Activated CD4-positive, alpha-beta T cell treated with anti-CD3 and anti-CD28 coated beads for 36 hours (primary cell): ENCODE data around the gene DTWD1. TPM values are rescaled to one million over a fixed set of nuclear protein-coding genes. Genes with fewer than 3 reads are reported as not detected.
"Not testable (repeated sequence)": the region's sequence is repeated elsewhere in the genome, so short reads cannot be mapped to it uniquely, and the experiment has no call there.

Experiments used
- ATAC-seq: fragments of 200-7000 bp; cut with Tn5 transposase; one replicate; pipeline ENCODE4 v1.10.0; 2021; ENCODE audit warnings: mild to moderate bottlenecking, moderate library complexity
- CTCF ChIA-PET: fragments of 350-600 bp; sonication (Branson Sonifier 250); formaldehyde crosslinking; loops from one replicate; lab custom pipeline; 2021; ENCODE audit warnings: antibody characterized with exemption; lab: Charles Lee
- POLR2A ChIA-PET: fragments of 350-600 bp; sonication (Branson Sonifier 250); formaldehyde crosslinking; loops from one replicate; lab custom pipeline; 2021; ENCODE audit warnings: antibody characterized with exemption, inconsistent platforms; lab: Charles Lee
- DNase-seq: peaks from one replicate; pipeline ENCODE4 v3.0.0-alpha.2; 2020
- H3K27ac Mint-ChIP-seq: one replicate; pipeline ENCODE4 v1.8.0; 2021; ENCODE audit warnings: mixed read lengths
- H3K27me3 Mint-ChIP-seq: one replicate; pipeline ENCODE4 v1.8.0; 2021; ENCODE audit warnings: mixed read lengths
- H3K36me3 Mint-ChIP-seq: one replicate; pipeline ENCODE4 v1.8.0; 2021; ENCODE audit warnings: low read depth, mixed read lengths
- H3K4me1 Mint-ChIP-seq: one replicate; pipeline ENCODE4 v1.8.0; 2021; ENCODE audit warnings: mixed read lengths
- H3K4me3 Mint-ChIP-seq: one replicate; pipeline ENCODE4 v1.8.0; 2021; ENCODE audit warnings: mild to moderate bottlenecking, moderate library complexity, mixed read lengths
- H3K9me3 Mint-ChIP-seq: one replicate; pipeline ENCODE4 v1.8.0; 2021; ENCODE audit warnings: low read depth, mixed read lengths
- intact Hi-C, 2 experiments: fragments of 100-400 bp; cut with DNase I in 1 of 2; cut with micrococcal nuclease in 1 of 2; formaldehyde crosslinking; loops; one replicate each; pipeline versions ENCODE4 v1.14.2 to v1.15.1; 2022 to 2024; cut with DNase I, micrococcal nuclease
- total RNA-seq, 2 experiments: library from RNA; stranded (reverse); gene quantifications; one replicate each; pipeline ENCODE4 v1.2.3, GENCODE V29; 2021

DTWD1 gene
- total RNA-seq, 2 experiments from 2014 or later, result 20.4 to 22.4 TPM

DNA sequence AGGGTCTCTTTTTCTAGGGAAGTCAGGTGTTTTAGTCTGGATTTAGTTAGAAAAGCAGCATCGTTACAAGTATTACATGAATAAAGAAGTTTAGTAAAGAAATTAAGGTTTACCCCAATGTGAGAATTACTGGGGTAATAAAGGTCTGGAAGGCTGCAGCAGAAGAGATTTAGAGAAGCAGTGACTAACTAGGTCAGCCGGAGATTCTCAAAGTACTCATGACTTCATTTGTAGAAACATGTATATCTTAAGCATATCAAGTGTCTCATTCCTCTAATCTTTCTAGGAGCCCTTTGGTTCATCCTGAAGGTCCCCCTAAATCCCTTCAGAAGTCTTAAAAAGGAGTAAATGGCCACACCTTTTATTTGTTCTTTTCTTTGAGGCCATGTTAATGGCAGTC is 26.0 kb downstream of the DTWD1 start:
- DNase-seq (no peak), ATAC-seq (no peak)
- intact Hi-C loops, result no loop called here
- H3K27me3 Mint-ChIP-seq, result no peaks in the 10 kb centered on the region
- no peak overlapping the region for H3K27ac Mint-ChIP-seq
- H3K36me3 Mint-ChIP-seq, result peaks cover 7% of the 10 kb centered on the region
- no peaks in the 10 kb centered on the region for H3K9me3 Mint-ChIP-seq
- H3K4me1 Mint-ChIP-seq, result no peaks in the 10 kb centered on the region
- H3K4me3 Mint-ChIP-seq, result no peak overlapping the region
- ChIA-PET POLR2A (no interaction called here), CTCF (no interaction called here)

- ChIA-PET CTCF (interaction anchor here (0.6 kb wide), 1 partner anchor 14 kb away, joined by 3 read pairs; no protein-coding TSS in a partner anchor), POLR2A (no interaction called here)
- intact Hi-C loops, result no loop called here
- no peak for DNase-seq
- Mint-ChIP-seq H3K4me3 (no peak overlapping the region), H3K4me1 (no peaks in the 10 kb centered on the region), H3K9me3 (peaks cover 6% of the 10 kb centered on the region), H3K27ac (no peak overlapping the region), H3K27me3 (no peaks in the 10 kb centered on the region), H3K36me3 (peaks cover 4% of the 10 kb centered on the region)
- ATAC-seq, result no peak
Observed at GRCh38 chr15:49649987-49650386, 29.1 kb downstream of the DTWD1 start.

- POLR2A ChIA-PET, result no interaction called here
- intact Hi-C loops, result no loop called here
- Mint-ChIP-seq H3K27ac (no peak overlapping the region), H3K27me3 (no peaks in the 10 kb centered on the region), H3K4me3 (no peak overlapping the region), H3K4me1 (no peaks in the 10 kb centered on the region), H3K9me3 (peaks cover 6% of the 10 kb centered on the region), H3K36me3 (peaks cover 4% of the 10 kb centered on the region)
- ATAC-seq (no peak), DNase-seq (no peak)
- CTCF ChIA-PET, result interaction anchor here (0.6 kb wide), 1 partner anchor 13 kb away, joined by 3 read pairs; no protein-coding TSS in a partner anchor
Observed at GRCh38 chr15:49650676-49651075, 29.8 kb downstream of the DTWD1 start.

DNA sequence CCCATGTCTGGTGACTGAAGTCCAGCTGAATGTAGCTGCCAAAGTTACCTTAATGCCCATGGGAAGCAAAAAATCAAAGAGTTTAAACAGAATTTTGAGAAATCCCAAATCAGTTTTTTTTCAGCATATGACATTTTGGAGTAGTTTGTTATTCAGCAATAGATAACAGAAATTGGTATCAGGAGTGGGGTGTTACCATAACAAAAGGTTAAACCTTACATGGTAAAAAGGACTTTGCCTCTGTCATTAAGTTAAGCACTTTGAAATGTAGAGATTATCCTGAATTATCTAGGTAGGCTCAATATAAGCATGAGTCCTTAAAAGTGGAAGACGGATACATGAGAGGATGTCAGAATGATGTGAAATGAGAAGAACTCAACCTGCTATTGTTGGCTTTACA is 32.1 kb downstream of the DTWD1 start:
- Mint-ChIP-seq H3K27me3 (peaks cover 2% of the 10 kb centered on the region), H3K4me1 (no peaks in the 10 kb centered on the region), H3K27ac (no peak overlapping the region), H3K36me3 (peaks cover 4% of the 10 kb centered on the region), H3K9me3 (peaks cover 7% of the 10 kb centered on the region), H3K4me3 (no peak overlapping the region)
- ChIA-PET POLR2A (interaction anchor here (0.6 kb wide), 1 partner anchor 302 kb away, joined by 3 read pairs; no protein-coding TSS in a partner anchor), CTCF (no interaction called here)
- intact Hi-C loops, result no loop called here
- DNase-seq (no peak), ATAC-seq (no peak)

- ATAC-seq (no peak), DNase-seq (no peak)
- ChIA-PET CTCF (no interaction called here), POLR2A (no interaction called here)
- Mint-ChIP-seq H3K4me1 (no peaks in the 10 kb centered on the region), H3K27ac (no peak overlapping the region), H3K36me3 (peaks cover 4% of the 10 kb centered on the region), H3K27me3 (peaks cover 10% of the 10 kb centered on the region), H3K4me3 (no peak overlapping the region), H3K9me3 (peaks cover 12% of the 10 kb centered on the region)
- intact Hi-C loops, result no loop called here
Observed at GRCh38 chr15:49656734-49657133, 35.9 kb downstream of the DTWD1 start.

GRCh38 chr15:49664716-49665115 is 43.9 kb downstream of the DTWD1 start:
- DNase-seq (no peak), ATAC-seq (no peak)
- ChIA-PET CTCF (interaction anchor here (1.2 to 1.6 kb wide), 2 partner anchors 11 to 14 kb away, joined by 3 to 4 read pairs; no protein-coding TSS in a partner anchor), POLR2A (no interaction called here)
- Mint-ChIP-seq H3K4me1 (no peaks in the 10 kb centered on the region), H3K36me3 (no peaks in the 10 kb centered on the region), H3K4me3 (no peak overlapping the region), H3K9me3 (no peaks in the 10 kb centered on the region), H3K27ac (no peak overlapping the region), H3K27me3 (peaks cover 11% of the 10 kb centered on the region)
- intact Hi-C loops, result no loop called here

GRCh38 chr15:49666486-49666885 is 45.6 kb downstream of the DTWD1 start:
- ATAC-seq, H3K4me3 Mint-ChIP-seq, CTCF ChIA-PET, DNase-seq, H3K27me3 Mint-ChIP-seq, H3K36me3 Mint-ChIP-seq, H3K4me1 Mint-ChIP-seq, intact Hi-C loops, H3K9me3 Mint-ChIP-seq, POLR2A ChIA-PET, H3K27ac Mint-ChIP-seq: not testable (repeated sequence)

DNA sequence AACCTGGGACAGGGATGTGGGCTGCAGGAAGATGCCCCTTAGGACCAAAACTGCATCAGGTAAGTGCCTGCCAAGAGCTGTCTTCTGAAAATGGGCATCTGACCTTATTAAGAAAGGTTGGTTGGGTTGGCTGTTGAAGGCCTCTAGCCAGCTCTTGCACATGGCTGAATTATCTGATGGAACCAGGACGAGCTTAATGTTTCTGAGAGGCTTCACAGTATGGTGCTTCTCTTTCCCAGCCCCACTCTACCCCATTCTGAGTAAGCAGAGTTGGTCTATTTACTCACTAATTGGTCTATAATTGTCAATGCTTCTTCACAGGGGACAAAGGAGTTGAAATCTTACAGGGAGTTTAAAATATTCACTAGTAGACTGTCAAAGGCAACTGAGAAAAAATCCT is 48.4 kb downstream of the DTWD1 start:
- DNase-seq (no peak), ATAC-seq (no peak)
- Mint-ChIP-seq H3K4me3 (no peak overlapping the region), H3K27me3 (peaks cover 2% of the 10 kb centered on the region), H3K27ac (no peak overlapping the region), H3K9me3 (no peaks in the 10 kb centered on the region), H3K4me1 (no peaks in the 10 kb centered on the region), H3K36me3 (no peaks in the 10 kb centered on the region)
- intact Hi-C loops, result no loop called here
- ChIA-PET CTCF (interaction anchor here (0.6 to 1.0 kb wide), 2 partner anchors 14 to 23 kb away, joined by 3 read pairs; no protein-coding TSS in a partner anchor), POLR2A (no interaction called here)

GRCh38 chr15:49673861-49674260 is 53.0 kb downstream of the DTWD1 start:
- CTCF ChIA-PET, result no interaction called here
- no peak overlapping the region for H3K27ac Mint-ChIP-seq
- ATAC-seq (no peak), DNase-seq (no peak)
- peaks cover 7% of the 10 kb centered on the region for H3K27me3 Mint-ChIP-seq
- H3K4me1 Mint-ChIP-seq, result no peaks in the 10 kb centered on the region
- intact Hi-C loops, result loop anchor here in 1 of 2 experiments (10.0 kb wide), 2 partner anchors 61 to 471 kb away; no protein-coding TSS in a partner anchor
- no peak overlapping the region for H3K4me3 Mint-ChIP-seq
- no peaks in the 10 kb centered on the region for H3K9me3 Mint-ChIP-seq
- POLR2A ChIA-PET, result no interaction called here
- H3K36me3 Mint-ChIP-seq, result no peaks in the 10 kb centered on the region

DNA sequence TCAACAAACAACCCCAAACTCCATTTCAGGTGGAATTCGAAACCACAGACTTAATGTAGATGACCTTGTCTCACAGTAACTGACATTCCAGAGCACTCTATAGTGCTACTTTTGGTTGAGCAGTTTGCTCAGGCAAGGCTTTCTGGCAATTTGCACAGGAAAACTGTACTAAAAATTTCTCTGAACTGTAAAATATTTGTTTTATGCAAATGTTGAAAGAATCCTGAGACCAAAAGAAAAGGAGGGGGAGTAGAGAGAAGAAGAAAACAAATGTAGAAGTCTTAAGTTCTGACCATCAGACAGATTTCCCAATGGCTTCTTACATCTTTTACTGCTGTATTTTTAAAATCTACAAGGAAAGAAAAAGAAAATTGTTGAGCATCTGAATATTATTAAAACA is 53.5 kb downstream of the DTWD1 start:
- no peak overlapping the region for H3K4me3 Mint-ChIP-seq
- ATAC-seq, result no peak
- H3K27me3 Mint-ChIP-seq, result peaks cover 7% of the 10 kb centered on the region
- DNase-seq, result no peak
- CTCF ChIA-PET, result no interaction called here
- no peak overlapping the region for H3K27ac Mint-ChIP-seq
- no peaks in the 10 kb centered on the region for H3K4me1 Mint-ChIP-seq
- no peaks in the 10 kb centered on the region for H3K9me3 Mint-ChIP-seq
- POLR2A ChIA-PET, result no interaction called here
- H3K36me3 Mint-ChIP-seq, result no peaks in the 10 kb centered on the region
- intact Hi-C loops, result loop anchor here in 1 of 2 experiments (10.0 kb wide), 2 partner anchors 60 to 470 kb away; no protein-coding TSS in a partner anchor

DNA sequence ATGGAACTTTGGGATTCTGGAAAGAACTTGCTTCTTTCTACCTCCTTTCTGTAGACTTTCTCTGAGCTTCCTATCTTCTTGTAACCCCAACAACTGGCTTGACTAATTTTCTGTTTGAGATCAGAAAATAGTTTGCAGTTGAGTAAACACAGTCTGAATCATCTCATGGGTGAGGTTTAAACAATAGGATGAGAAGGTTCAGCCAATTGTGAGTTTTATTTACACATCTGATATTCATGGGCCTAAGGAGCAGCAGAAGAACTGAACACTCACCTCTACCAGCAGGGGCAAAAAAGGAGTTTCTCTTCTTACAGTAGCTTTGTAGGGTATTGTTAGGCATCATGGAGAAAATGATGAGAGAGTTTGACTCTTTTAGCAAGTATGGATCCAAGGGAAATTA is 54.2 kb downstream of the DTWD1 start:
- intact Hi-C loops, result loop anchor here in 1 of 2 experiments (10.0 kb wide), 2 partner anchors 60 to 470 kb away; no protein-coding TSS in a partner anchor
- peaks cover 7% of the 10 kb centered on the region for H3K27me3 Mint-ChIP-seq
- CTCF ChIA-PET, result interaction anchor here (1.6 kb wide), 1 partner anchor 11 kb away, joined by 4 read pairs; no protein-coding TSS in a partner anchor
- H3K9me3 Mint-ChIP-seq, result no peaks in the 10 kb centered on the region
- no peak for DNase-seq
- no peak overlapping the region for H3K4me3 Mint-ChIP-seq
- no peaks in the 10 kb centered on the region for H3K4me1 Mint-ChIP-seq
- H3K27ac Mint-ChIP-seq, result no peak overlapping the region
- ATAC-seq, result no peak
- H3K36me3 Mint-ChIP-seq, result no peaks in the 10 kb centered on the region
- POLR2A ChIA-PET, result no interaction called here

- no peaks in the 10 kb centered on the region for H3K4me1 Mint-ChIP-seq
- H3K27me3 Mint-ChIP-seq, result peaks cover 7% of the 10 kb centered on the region
- DNase-seq (no peak), ATAC-seq (no peak)
- POLR2A ChIA-PET, result no interaction called here
- CTCF ChIA-PET, result no interaction called here
- H3K4me3 Mint-ChIP-seq, result no peak overlapping the region
- no peaks in the 10 kb centered on the region for H3K36me3 Mint-ChIP-seq
- no peaks in the 10 kb centered on the region for H3K9me3 Mint-ChIP-seq
- intact Hi-C loops, result loop anchor here in 1 of 2 experiments (10.0 kb wide), 2 partner anchors 56 to 466 kb away; no protein-coding TSS in a partner anchor
- no peak overlapping the region for H3K27ac Mint-ChIP-seq
Observed at GRCh38 chr15:49678655-49679054, 57.8 kb downstream of the DTWD1 start.
